Activated CD8-positive, alpha-beta memory T cell treated with anti-CD3 and anti-CD28 coated beads for 24 hours (primary cell): ENCODE measurements around the gene TTF2.
"Not testable (repeated sequence)": the region's sequence is repeated elsewhere in the genome, so short reads cannot be mapped to it uniquely, and the experiment has no call there.

Experiments
- DNase-seq: peaks from one replicate; pipeline ENCODE4 v3.0.0-alpha.2; 2020

TTF2 gene

GRCh38 chr1:117094841-117095604 lies 34.9 kb downstream of the TTF2 start:
- DNase-seq: no peak

GRCh38 chr1:117096951-117097408 lies 36.9 kb downstream of the TTF2 start:
- no peak for DNase-seq

- no peak for DNase-seq
These were observed 37.3 kb downstream of the TTF2 start for GRCh38 chr1:117097443-117097842.

- DNase-seq: no peak
These were observed 38.3 kb downstream of the TTF2 start for GRCh38 chr1:117098287-117098890.

- no peak for DNase-seq
These were observed 41.2 kb downstream of the TTF2 start for GRCh38 chr1:117101334-117101733.

- DNase-seq: not testable (repeated sequence)
These were observed 41.7 kb downstream of the TTF2 start for GRCh38 chr1:117101858-117102257.

GRCh38 chr1:117104986-117105385 lies 44.9 kb downstream of the TTF2 start:
- no peak for DNase-seq

GRCh38 chr1:117105722-117106121 lies 45.6 kb downstream of the TTF2 start:
- no peak for DNase-seq

- DNase-seq: no peak
These were observed 46.4 kb downstream of the TTF2 start for GRCh38 chr1:117106478-117106877.

GRCh38 chr1:117107364-117107763 lies 47.2 kb downstream of the TTF2 start:
- DNase-seq: no peak

- DNase-seq: no peak
These were observed 50.6 kb downstream of the TTF2 start for GRCh38 chr1:117110774-117111173.

GRCh38 chr1:117112047-117112717 lies 52.1 kb downstream of the TTF2 start:
- no peak for DNase-seq

- DNase-seq: no peak
These were observed 53.1 kb downstream of the TTF2 start for GRCh38 chr1:117113199-117113598.

- DNase-seq: no peak
These were observed 54.8 kb downstream of the TTF2 start for GRCh38 chr1:117114877-117115276.

- DNase-seq: no peak
These were observed 56.1 kb downstream of the TTF2 start for GRCh38 chr1:117116090-117116783.

- DNase-seq: no peak
These were observed 56.6 kb downstream of the TTF2 start for GRCh38 chr1:117116784-117117130.

GRCh38 chr1:117117697-117118096 lies 57.6 kb downstream of the TTF2 start:
- no peak for DNase-seq

GRCh38 chr1:117118137-117118536 lies 58.0 kb downstream of the TTF2 start:
- DNase-seq: no peak

- DNase-seq: not testable (repeated sequence)
These were observed 59.0 kb downstream of the TTF2 start for GRCh38 chr1:117119144-117119543.

- no peak for DNase-seq
These were observed 60.9 kb downstream of the TTF2 start for GRCh38 chr1:117120774-117121588.

GRCh38 chr1:117121589-117122329 lies 61.6 kb downstream of the TTF2 start, which contains the start of gene TRIM45:
TRIM45 (minus strand) TSS chr1:117121749; CDS start chr1:117121201, 548 bp downstream.
- peak; percentile 91 for DNase-seq
